ENCODE measurements around the gene CEMIP. TPM values are rescaled to one million over a fixed set of nuclear protein-coding genes. Genes with fewer than 3 reads are reported as not detected.

CEMIP gene
- total RNA-seq: 111 and 613 TPM in 2 replicates

GRCh38 chr15:80778964-80779657, at the start of gene CEMIP:
CEMIP (plus strand) TSS chr15:80779370; CDS start chr15:80873880, 94,510 bp downstream.

GRCh38 chr15:80989518-80990478, 210.6 kb downstream of the CEMIP start, which contains the start of gene MESD:
MESD (minus strand) TSS chr15:80989819; CDS start chr15:80989791, 28 bp downstream.

DNA sequence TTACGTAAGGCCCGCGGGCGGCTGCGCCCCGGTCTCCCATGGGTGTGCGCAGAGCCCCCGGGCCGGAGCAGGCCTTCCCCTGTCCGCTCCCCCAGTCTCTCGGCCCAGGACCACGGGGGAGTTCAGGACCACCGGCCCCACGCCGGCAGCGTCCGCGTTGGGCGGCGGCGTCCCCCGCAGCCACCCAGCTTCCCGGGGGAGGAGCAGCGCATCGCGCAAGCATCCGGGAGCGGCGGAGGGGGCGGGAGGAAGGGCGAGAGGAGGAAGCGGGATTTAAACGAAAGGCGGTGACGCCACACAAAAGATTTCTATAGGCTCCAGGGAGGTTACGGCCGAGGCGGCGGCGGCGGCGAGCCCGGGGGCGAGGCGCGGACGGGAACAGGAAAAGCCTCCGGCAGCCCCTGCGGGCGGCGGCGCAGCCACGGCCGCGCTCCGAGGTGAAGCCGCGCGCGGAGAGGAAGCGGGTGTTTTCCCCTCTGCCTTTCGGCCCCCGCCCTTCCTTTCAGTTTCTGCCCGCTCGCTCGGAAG, 221.5 kb downstream of the CEMIP start, which contains the start of gene TLNRD1:
Gene TLNRD1, plus strand, starts transcription at position 300 of the 528 bp plus-strand sequence. CDS start 1,349 bp downstream, outside the sequence.

Other genes with a start within 250 kb of the CEMIP start
- gene ABHD17C, start 84.1 kb upstream of the CEMIP start, total RNA-seq: 10.6 and 14.7 TPM in 2 replicates
- 23.9 and 26.6 TPM in 2 replicates for gene MESD, start 210.4 kb downstream of the CEMIP start, total RNA-seq
- 8.4 and 10.8 TPM in 2 replicates for gene TLNRD1, start 221.6 kb downstream of the CEMIP start, total RNA-seq